DND-41 (cell line): ENCODE results near the gene EPHA8.
A peak's percentile ranks its signal among the peaks of the same experiment; 100 is the strongest.

Source experiments
- ATAC-seq: fragments of 200-7000 bp; cut with Tn5 transposase; 3 replicates; pipeline ENCODE4 v1.9.1; 2021; ENCODE audit warnings: low read depth; ENCODE audit not compliant: insufficient read depth
- DNase-seq: peaks from one replicate; pipeline ENCODE4 v3.0.0-alpha.2; 2020
- H2AFZ ChIP-seq: 2 replicates; pipeline ENCODE4 v1.6.0; 2012; ENCODE audit warnings: low read depth, low read length
- H3K27ac ChIP-seq: 2 replicates; pipeline ENCODE4 v1.5.1; 2012; ENCODE audit warnings: low read length, inconsistent platforms
- H3K27me3 ChIP-seq: fragments of 200-600 bp; sonication (generic); 2 replicates; pipeline ENCODE4 v1.6.0; 2012; ENCODE audit warnings: low read length, mild to moderate bottlenecking, inconsistent platforms; ENCODE audit not compliant: insufficient read depth, poor library complexity
- H3K36me3 ChIP-seq: 2 replicates; pipeline ENCODE4 v1.5.1; 2012; ENCODE audit warnings: low read length, inconsistent platforms; ENCODE audit not compliant: insufficient read depth
- H3K4me1 ChIP-seq: 2 replicates; pipeline ENCODE4 v1.5.1; 2012; ENCODE audit warnings: mild to moderate bottlenecking, low read length; ENCODE audit not compliant: insufficient read depth
- H3K4me2 ChIP-seq: 2 replicates; pipeline ENCODE4 v1.6.0; 2012; ENCODE audit warnings: mild to moderate bottlenecking, moderate library complexity, low read length, inconsistent platforms; ENCODE audit not compliant: insufficient read depth
- H3K4me3 ChIP-seq, 2 experiments: fragments of 200-600 bp in 1 of 2; shearing (Covaris generic) in 1 of 2; 2 replicates each; pipeline ENCODE4 v1.5.1; 2012 to 2016; ENCODE audit warnings: inconsistent platforms in 2 of 2, low read length in 2 of 2, mild to moderate bottlenecking in 2 of 2, low read depth in 1 of 2, moderate library complexity in 1 of 2
- H3K79me2 ChIP-seq: 2 replicates; pipeline ENCODE4 v1.6.0; 2012; ENCODE audit warnings: low read length, inconsistent platforms; ENCODE audit not compliant: insufficient read depth
- H3K9ac ChIP-seq: 2 replicates; pipeline ENCODE4 v1.6.0; 2012; ENCODE audit warnings: low read depth, mild to moderate bottlenecking, inconsistent platforms, low read length, moderate library complexity
- H3K9me3 ChIP-seq: 2 replicates; pipeline ENCODE4 v1.5.1; 2012; ENCODE audit warnings: low read length, moderate library complexity, mild to moderate bottlenecking, inconsistent platforms; ENCODE audit not compliant: insufficient read depth, severe bottlenecking
- H4K20me1 ChIP-seq: 2 replicates; pipeline ENCODE4 v1.6.0; 2012; ENCODE audit warnings: low read length; ENCODE audit not compliant: insufficient read depth
- CTCF ChIP-seq: IDR thresholded peaks from 2 replicates; pipeline ENCODE4 v1.5.1; 2012; ENCODE audit warnings: borderline replicate concordance, low read length, moderate library complexity, mild to moderate bottlenecking; ENCODE audit not compliant: poor library complexity, severe bottlenecking; ENCODE audit errors: extremely low read depth
- EZH2 ChIP-seq: IDR thresholded peaks from 3 replicates; pipeline ENCODE4 v1.6.1; 2012; ENCODE audit warnings: borderline replicate concordance, low read depth, mild to moderate bottlenecking, moderate library complexity, low read length, inconsistent platforms; ENCODE audit not compliant: severe bottlenecking

The EPHA8 gene

GRCh38 chr1:22608361-22608760, 45.1 kb downstream of the EPHA8 start:
- Histone ChIP-seq H2AFZ (no peak overlapping the region), H3K9ac (no peak overlapping the region), H3K4me1 (no peaks in the 10 kb centered on the region), H3K9me3 (no peaks in the 10 kb centered on the region), H3K4me3 (no peak overlapping the region), H3K36me3 (no peaks in the 10 kb centered on the region), H3K4me2 (no peak overlapping the region), H3K79me2 (no peaks in the 10 kb centered on the region), H4K20me1 (peaks cover 12% of the 10 kb centered on the region), H3K27ac (no peak overlapping the region), H3K27me3 (no peaks in the 10 kb centered on the region)
- no peak for DNase-seq
- TF ChIP-seq CTCF = no peak
- TF ChIP-seq EZH2 = no peak
- no peak for ATAC-seq

GRCh38 chr1:22609291-22609690, 46.0 kb downstream of the EPHA8 start:
- no peaks in the 10 kb centered on the region for H3K27me3 ChIP-seq
- H3K36me3 ChIP-seq = no peaks in the 10 kb centered on the region
- no peak overlapping the region for H3K4me2 ChIP-seq
- H3K4me3 ChIP-seq = no peak overlapping the region
- H2AFZ ChIP-seq = no peak overlapping the region
- DNase-seq = no peak
- no peaks in the 10 kb centered on the region for H3K9me3 ChIP-seq
- no peaks in the 10 kb centered on the region for H3K4me1 ChIP-seq
- H4K20me1 ChIP-seq = peaks cover 18% of the 10 kb centered on the region
- ATAC-seq = no peak
- TF ChIP-seq EZH2 (no peak), CTCF (no peak)
- H3K27ac ChIP-seq = no peak overlapping the region
- H3K79me2 ChIP-seq = no peaks in the 10 kb centered on the region
- H3K9ac ChIP-seq = no peak overlapping the region

GRCh38 chr1:22611530-22611947, 48.2 kb downstream of the EPHA8 start:
- Histone ChIP-seq H3K9ac (no peak overlapping the region), H3K4me1 (no peaks in the 10 kb centered on the region), H3K27me3 (no peaks in the 10 kb centered on the region), H3K4me3 (no peak overlapping the region), H3K4me2 (no peak overlapping the region), H3K9me3 (no peaks in the 10 kb centered on the region), H2AFZ (no peak overlapping the region), H3K27ac (no peak overlapping the region), H4K20me1 (peaks cover 23% of the 10 kb centered on the region), H3K36me3 (no peaks in the 10 kb centered on the region), H3K79me2 (no peaks in the 10 kb centered on the region)
- peak; percentile 71 for DNase-seq
- ATAC-seq = peak; percentile 82
- TF ChIP-seq EZH2 (no peak), CTCF (no peak)
